ENCODE data around the gene CD55. TPM values are rescaled to one million over a fixed set of nuclear protein-coding genes. Genes with fewer than 3 reads are reported as not detected.

CD55 gene
- total and polyA plus RNA-seq, 2 of the 13 experiments (the other 11 are each of a cell fraction or from before 2014, with no cell fraction given) = 6.0 to 56.0 TPM

DNA sequence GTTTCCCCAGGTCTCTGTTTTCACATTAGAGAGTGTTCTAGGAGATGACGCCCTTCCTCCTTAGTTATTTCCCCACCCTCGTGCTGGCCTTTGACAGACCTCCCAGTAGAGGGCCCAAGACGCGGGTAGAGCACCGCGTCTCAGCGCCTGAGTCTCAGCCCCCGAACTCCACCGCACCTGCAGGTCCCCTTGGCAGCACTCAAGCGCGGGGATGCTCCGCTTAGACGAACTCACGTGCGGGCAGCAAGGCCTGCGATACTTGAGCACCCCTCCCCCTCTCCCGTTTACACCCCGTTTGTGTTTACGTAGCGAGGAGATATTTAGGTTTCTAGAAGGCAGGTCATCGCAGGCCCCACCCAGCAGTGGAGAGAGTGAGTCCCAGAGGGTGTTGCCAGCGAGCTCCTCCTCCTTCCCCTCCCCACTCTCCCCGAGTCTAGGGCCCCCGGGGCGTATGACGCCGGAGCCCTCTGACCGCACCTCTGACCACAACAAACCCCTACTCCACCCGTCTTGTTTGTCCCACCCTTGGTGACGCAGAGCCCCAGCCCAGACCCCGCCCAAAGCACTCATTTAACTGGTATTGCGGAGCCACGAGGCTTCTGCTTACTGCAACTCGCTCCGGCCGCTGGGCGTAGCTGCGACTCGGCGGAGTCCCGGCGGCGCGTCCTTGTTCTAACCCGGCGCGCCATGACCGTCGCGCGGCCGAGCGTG lies at the start of gene CD55 (continued):
- TF ChIP-seq, protein P1, sequence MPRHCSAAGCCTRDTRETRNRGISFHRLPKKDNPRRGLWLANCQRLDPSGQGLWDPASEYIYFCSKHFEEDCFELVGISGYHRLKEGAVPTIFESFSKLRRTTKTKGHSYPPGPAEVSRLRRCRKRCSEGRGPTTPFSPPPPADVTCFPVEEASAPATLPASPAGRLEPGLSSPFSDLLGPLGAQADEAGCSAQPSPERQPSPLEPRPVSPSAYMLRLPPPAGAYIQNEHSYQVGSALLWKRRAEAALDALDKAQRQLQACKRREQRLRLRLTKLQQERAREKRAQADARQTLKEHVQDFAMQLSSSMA (CRISPR knock-in tag; IDR thresholded peaks at IDR 0.05) = 0 out of 2 replicates have a peak, but pooled peaks have one; percentile 64
- TF ChIP-seq, protein P2, sequence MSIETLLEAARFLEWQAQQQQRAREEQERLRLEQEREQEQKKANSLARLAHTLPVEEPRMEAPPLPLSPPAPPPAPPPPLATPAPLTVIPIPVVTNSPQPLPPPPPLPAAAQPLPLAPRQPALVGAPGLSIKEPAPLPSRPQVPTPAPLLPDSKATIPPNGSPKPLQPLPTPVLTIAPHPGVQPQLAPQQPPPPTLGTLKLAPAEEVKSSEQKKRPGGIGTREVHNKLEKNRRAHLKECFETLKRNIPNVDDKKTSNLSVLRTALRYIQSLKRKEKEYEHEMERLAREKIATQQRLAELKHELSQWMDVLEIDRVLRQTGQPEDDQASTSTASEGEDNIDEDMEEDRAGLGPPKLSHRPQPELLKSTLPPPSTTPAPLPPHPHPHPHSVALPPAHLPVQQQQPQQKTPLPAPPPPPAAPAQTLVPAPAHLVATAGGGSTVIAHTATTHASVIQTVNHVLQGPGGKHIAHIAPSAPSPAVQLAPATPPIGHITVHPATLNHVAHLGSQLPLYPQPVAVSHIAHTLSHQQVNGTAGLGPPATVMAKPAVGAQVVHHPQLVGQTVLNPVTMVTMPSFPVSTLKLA (IDR thresholded peaks at IDR 0.05) = peak; percentile 36
- TF ChIP-seq ZNF274 (CRISPR knock-in tag; IDR thresholded peaks at IDR 0.05) = no peak
- TF ChIP-seq TEAD2 (CRISPR knock-in tag; IDR thresholded peaks at IDR 0.05) = no peak
- peak; percentile 27; the same call in 1 of the 2 replicates for TF ChIP-seq PITX1 (CRISPR knock-in tag; IDR thresholded peaks at IDR 0.05)
- TF ChIP-seq ZNF207 (IDR thresholded peaks at IDR 0.05; ENCODE audit: borderline replicate concordance) = no peak
- peak; percentile 72 for TF ChIP-seq BORCS8-MEF2B (CRISPR knock-in tag; IDR thresholded peaks at IDR 0.05)
- no peak for TF ChIP-seq AKAP8 (CRISPR knock-in tag; IDR thresholded peaks at IDR 0.05)
- TF ChIP-seq, protein P3, sequence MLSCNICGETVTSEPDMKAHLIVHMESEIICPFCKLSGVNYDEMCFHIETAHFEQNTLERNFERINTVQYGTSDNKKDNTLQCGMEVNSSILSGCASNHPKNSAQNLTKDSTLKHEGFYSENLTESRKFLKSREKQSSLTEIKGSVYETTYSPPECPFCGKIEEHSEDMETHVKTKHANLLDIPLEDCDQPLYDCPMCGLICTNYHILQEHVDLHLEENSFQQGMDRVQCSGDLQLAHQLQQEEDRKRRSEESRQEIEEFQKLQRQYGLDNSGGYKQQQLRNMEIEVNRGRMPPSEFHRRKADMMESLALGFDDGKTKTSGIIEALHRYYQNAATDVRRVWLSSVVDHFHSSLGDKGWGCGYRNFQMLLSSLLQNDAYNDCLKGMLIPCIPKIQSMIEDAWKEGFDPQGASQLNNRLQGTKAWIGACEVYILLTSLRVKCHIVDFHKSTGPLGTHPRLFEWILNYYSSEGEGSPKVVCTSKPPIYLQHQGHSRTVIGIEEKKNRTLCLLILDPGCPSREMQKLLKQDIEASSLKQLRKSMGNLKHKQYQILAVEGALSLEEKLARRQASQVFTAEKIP (CRISPR knock-in tag; IDR thresholded peaks at IDR 0.05; ENCODE audit: borderline replicate concordance) = no peak
- no peak for TF ChIP-seq SRSF9 (IDR thresholded peaks at IDR 0.05; ENCODE audit: borderline replicate concordance, insufficient read depth, low read depth, low read length, poor library complexity, severe bottlenecking)
- TF ChIP-seq, protein P4, sequence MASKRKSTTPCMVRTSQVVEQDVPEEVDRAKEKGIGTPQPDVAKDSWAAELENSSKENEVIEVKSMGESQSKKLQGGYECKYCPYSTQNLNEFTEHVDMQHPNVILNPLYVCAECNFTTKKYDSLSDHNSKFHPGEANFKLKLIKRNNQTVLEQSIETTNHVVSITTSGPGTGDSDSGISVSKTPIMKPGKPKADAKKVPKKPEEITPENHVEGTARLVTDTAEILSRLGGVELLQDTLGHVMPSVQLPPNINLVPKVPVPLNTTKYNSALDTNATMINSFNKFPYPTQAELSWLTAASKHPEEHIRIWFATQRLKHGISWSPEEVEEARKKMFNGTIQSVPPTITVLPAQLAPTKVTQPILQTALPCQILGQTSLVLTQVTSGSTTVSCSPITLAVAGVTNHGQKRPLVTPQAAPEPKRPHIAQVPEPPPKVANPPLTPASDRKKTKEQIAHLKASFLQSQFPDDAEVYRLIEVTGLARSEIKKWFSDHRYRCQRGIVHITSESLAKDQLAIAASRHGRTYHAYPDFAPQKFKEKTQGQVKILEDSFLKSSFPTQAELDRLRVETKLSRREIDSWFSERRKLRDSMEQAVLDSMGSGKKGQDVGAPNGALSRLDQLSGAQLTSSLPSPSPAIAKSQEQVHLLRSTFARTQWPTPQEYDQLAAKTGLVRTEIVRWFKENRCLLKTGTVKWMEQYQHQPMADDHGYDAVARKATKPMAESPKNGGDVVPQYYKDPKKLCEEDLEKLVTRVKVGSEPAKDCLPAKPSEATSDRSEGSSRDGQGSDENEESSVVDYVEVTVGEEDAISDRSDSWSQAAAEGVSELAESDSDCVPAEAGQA (IDR thresholded peaks at IDR 0.05; ENCODE audit: low read depth) = 0 out of 2 replicates have a peak, but pooled peaks have one; percentile 40
- TF ChIP-seq, protein P4 (CRISPR knock-in tag; IDR thresholded peaks at IDR 0.05; ENCODE audit: borderline replicate concordance) = no peak
- peak; percentile 64; the same call in 1 of the 2 replicates for TF ChIP-seq SIN3A (IDR thresholded peaks at IDR 0.05; ENCODE audit: borderline replicate concordance, low read depth, low read length)
- no peak for TF ChIP-seq GTF3A (CRISPR knock-in tag; conservative IDR thresholded peaks at IDR 0.05)
- TF ChIP-seq, protein P5, sequence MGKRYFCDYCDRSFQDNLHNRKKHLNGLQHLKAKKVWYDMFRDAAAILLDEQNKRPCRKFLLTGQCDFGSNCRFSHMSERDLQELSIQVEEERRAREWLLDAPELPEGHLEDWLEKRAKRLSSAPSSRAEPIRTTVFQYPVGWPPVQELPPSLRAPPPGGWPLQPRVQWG (CRISPR knock-in tag; IDR thresholded peaks at IDR 0.05; ENCODE audit: borderline replicate concordance, low read depth) = no peak
- TF ChIP-seq ZNF713 (CRISPR knock-in tag; IDR thresholded peaks at IDR 0.05) = no peak
- TF ChIP-seq HNRNPLL (IDR thresholded peaks at IDR 0.05; ENCODE audit: low read depth, low read length, poor library complexity, severe bottlenecking) = peak; percentile 75
- TF ChIP-seq KLF16 (CRISPR knock-in tag; IDR thresholded peaks at IDR 0.05) = peak in 1 of 2 experiments; percentile 67; a peak in 1 of 4 replicates
